PFSK-1 (cell line): Measurements from ENCODE around the gene MFSD8.

Experiments used
- FOXP2 ChIP-seq: optimal IDR thresholded peaks from 2 replicates; pipeline ENCODE3; 2011; ENCODE audit warnings: borderline replicate concordance, control low read depth, inconsistent platforms; ENCODE audit not compliant: insufficient read depth; ENCODE audit errors: extremely low read length, extremely low read depth
- POLR2AphosphoS5 ChIP-seq: IDR thresholded peaks from 2 replicates; pipeline ENCODE4 v1.6.1; 2012; ENCODE audit warnings: low read depth, mild to moderate bottlenecking, control low read depth, low read length, moderate library complexity
- SIN3A ChIP-seq: IDR thresholded peaks from 2 replicates; pipeline ENCODE4 v1.6.1; 2012; ENCODE audit warnings: mild to moderate bottlenecking, low read length, moderate library complexity, borderline replicate concordance; ENCODE audit not compliant: insufficient read depth
- TAF1 ChIP-seq: IDR thresholded peaks from 2 replicates; pipeline ENCODE4 v1.6.1; 2012; ENCODE audit warnings: low read length, control low read depth, borderline replicate concordance; ENCODE audit not compliant: insufficient read depth
- TF ChIP-seq, protein P1 (sequence below), 2 experiments: IDR thresholded peaks; 2 replicates each; pipeline versions ENCODE4 v1.6.1 to v1.8.0; 2011 to 2012; ENCODE audit warnings: low read depth in 2 of 2, low read length in 2 of 2, control low read depth in 1 of 2, inconsistent platforms in 1 of 2, mild to moderate bottlenecking in 1 of 2, moderate library complexity in 1 of 2; ENCODE audit not compliant: insufficient read depth in 1 of 2

- TF ChIP-seq, protein P1, sequence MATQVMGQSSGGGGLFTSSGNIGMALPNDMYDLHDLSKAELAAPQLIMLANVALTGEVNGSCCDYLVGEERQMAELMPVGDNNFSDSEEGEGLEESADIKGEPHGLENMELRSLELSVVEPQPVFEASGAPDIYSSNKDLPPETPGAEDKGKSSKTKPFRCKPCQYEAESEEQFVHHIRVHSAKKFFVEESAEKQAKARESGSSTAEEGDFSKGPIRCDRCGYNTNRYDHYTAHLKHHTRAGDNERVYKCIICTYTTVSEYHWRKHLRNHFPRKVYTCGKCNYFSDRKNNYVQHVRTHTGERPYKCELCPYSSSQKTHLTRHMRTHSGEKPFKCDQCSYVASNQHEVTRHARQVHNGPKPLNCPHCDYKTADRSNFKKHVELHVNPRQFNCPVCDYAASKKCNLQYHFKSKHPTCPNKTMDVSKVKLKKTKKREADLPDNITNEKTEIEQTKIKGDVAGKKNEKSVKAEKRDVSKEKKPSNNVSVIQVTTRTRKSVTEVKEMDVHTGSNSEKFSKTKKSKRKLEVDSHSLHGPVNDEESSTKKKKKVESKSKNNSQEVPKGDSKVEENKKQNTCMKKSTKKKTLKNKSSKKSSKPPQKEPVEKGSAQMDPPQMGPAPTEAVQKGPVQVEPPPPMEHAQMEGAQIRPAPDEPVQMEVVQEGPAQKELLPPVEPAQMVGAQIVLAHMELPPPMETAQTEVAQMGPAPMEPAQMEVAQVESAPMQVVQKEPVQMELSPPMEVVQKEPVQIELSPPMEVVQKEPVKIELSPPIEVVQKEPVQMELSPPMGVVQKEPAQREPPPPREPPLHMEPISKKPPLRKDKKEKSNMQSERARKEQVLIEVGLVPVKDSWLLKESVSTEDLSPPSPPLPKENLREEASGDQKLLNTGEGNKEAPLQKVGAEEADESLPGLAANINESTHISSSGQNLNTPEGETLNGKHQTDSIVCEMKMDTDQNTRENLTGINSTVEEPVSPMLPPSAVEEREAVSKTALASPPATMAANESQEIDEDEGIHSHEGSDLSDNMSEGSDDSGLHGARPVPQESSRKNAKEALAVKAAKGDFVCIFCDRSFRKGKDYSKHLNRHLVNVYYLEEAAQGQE (IDR thresholded peaks at IDR 0.05; ENCODE audit: insufficient read depth in 1 of 2, low read depth in 2 of 2, low read length in 2 of 2) = no peak
- TF ChIP-seq POLR2AphosphoS5 (no peak), SIN3A (no peak), TAF1 (no peak), FOXP2 (no peak)
These were observed 21.0 kb upstream of the MFSD8 start for GRCh38 chr4:127985989-127986388.
